Mesenchymal stem cell (in vitro differentiated cells and primary cell): ENCODE data around the gene EFS. TPM values are rescaled to one million over a fixed set of nuclear protein-coding genes. Genes with fewer than 3 reads are reported as not detected.

Experiments used
- DNase-seq: peaks from one replicate; pipeline ENCODE4 v3.0.0-alpha.2; 2013
- H2AFZ ChIP-seq: one replicate; pipeline ENCODE4 v1.6.1; 2013; ENCODE audit warnings: low read depth, mild to moderate bottlenecking, control low read depth, inconsistent platforms, low read length, moderate library complexity
- H2AK5ac ChIP-seq: 2 replicates; pipeline ENCODE4 v1.6.1; 2013; ENCODE audit warnings: low read length, moderate library complexity, mild to moderate bottlenecking, inconsistent platforms; ENCODE audit not compliant: severe bottlenecking
- H2BK120ac ChIP-seq: one replicate; pipeline ENCODE4 v1.6.1; 2013; ENCODE audit warnings: low read depth, mild to moderate bottlenecking, inconsistent platforms, low read length, moderate library complexity
- H2BK12ac ChIP-seq, 2 experiments: one replicate each; pipeline ENCODE4 v1.6.1; 2013; ENCODE audit warnings: inconsistent platforms in 2 of 2, low read length in 2 of 2, mild to moderate bottlenecking in 2 of 2, moderate library complexity in 2 of 2, control low read depth in 1 of 2
- H2BK15ac ChIP-seq: one replicate; pipeline ENCODE4 v1.6.1; 2013; ENCODE audit warnings: mild to moderate bottlenecking, low read depth, inconsistent platforms; ENCODE audit not compliant: poor library complexity, severe bottlenecking
- H2BK5ac ChIP-seq: 2 replicates; pipeline ENCODE4 v1.6.1; 2013; ENCODE audit warnings: low read depth, mild to moderate bottlenecking, low read length, control low read depth, inconsistent platforms; ENCODE audit not compliant: poor library complexity, severe bottlenecking
- H3K14ac ChIP-seq, 2 experiments: one replicate each; pipeline ENCODE4 v1.6.1; 2013; ENCODE audit warnings: inconsistent platforms in 2 of 2, low read length in 2 of 2, control low read depth in 1 of 2, mild to moderate bottlenecking in 1 of 2, moderate library complexity in 1 of 2
- H3K18ac ChIP-seq, 2 experiments: one replicate each; pipeline ENCODE4 v1.6.1; 2013; ENCODE audit warnings: inconsistent platforms in 2 of 2, low read length in 2 of 2, control low read depth in 1 of 2, low read depth in 1 of 2, mild to moderate bottlenecking in 1 of 2
- H3K23ac ChIP-seq, 2 experiments: one replicate each; pipeline ENCODE4 v1.6.1; 2013; ENCODE audit warnings: inconsistent platforms in 2 of 2, low read length in 2 of 2, mild to moderate bottlenecking in 2 of 2, moderate library complexity in 2 of 2, control low read depth in 1 of 2
- H3K27ac ChIP-seq: 2 replicates; pipeline ENCODE4 v1.5.1; 2013; ENCODE audit warnings: mild to moderate bottlenecking, moderate library complexity, low read length, control low read depth, inconsistent platforms; ENCODE audit not compliant: poor library complexity, severe bottlenecking
- H3K27me3 ChIP-seq, 2 experiments: 2 replicates each; pipeline versions ENCODE4 v1.6.1 to v1.7.0; 2013; ENCODE audit warnings: low read length in 2 of 2, mild to moderate bottlenecking in 2 of 2, moderate library complexity in 2 of 2, control low read depth in 1 of 2, inconsistent platforms in 1 of 2; ENCODE audit not compliant: control insufficient read depth in 1 of 2, insufficient read depth in 1 of 2
- H3K36me3 ChIP-seq, 2 experiments: 2 replicates each; pipeline versions ENCODE4 v1.6.1 to v1.7.0; 2013; ENCODE audit warnings: low read length in 2 of 2, control low read depth in 1 of 2, inconsistent platforms in 1 of 2, low read depth in 1 of 2, mild to moderate bottlenecking in 1 of 2; ENCODE audit not compliant: insufficient read depth in 2 of 2, control insufficient read depth in 1 of 2
- H3K4ac ChIP-seq, 2 experiments: one replicate each; pipeline ENCODE4 v1.6.1; 2013; ENCODE audit warnings: inconsistent platforms in 2 of 2, low read length in 2 of 2, mild to moderate bottlenecking in 2 of 2, moderate library complexity in 2 of 2, control low read depth in 1 of 2, low read depth in 1 of 2
- H3K4me1 ChIP-seq: 2 replicates; pipeline ENCODE4 v1.6.1; 2013; ENCODE audit warnings: low read depth, low read length, control low read depth; ENCODE audit not compliant: control insufficient read depth, insufficient read depth
- H3K4me2 ChIP-seq: 2 replicates; pipeline ENCODE4 v1.6.1; 2013; ENCODE audit warnings: low read length, mild to moderate bottlenecking, inconsistent platforms; ENCODE audit not compliant: poor library complexity, severe bottlenecking
- H3K4me3 ChIP-seq, 2 experiments: 2 replicates each; pipeline versions ENCODE4 v1.5.1 to v1.7.0; 2013; ENCODE audit warnings: low read length in 2 of 2, mild to moderate bottlenecking in 2 of 2, control low read depth in 1 of 2, low read depth in 1 of 2; ENCODE audit not compliant: insufficient read depth in 1 of 2
- H3K79me1 ChIP-seq: replicated peaks from 2 replicates; pipeline ENCODE4 v1.6.1; 2013; ENCODE audit warnings: mild to moderate bottlenecking, control low read depth, low read length, inconsistent platforms; ENCODE audit not compliant: poor library complexity, severe bottlenecking
- H3K9ac ChIP-seq: 2 replicates; pipeline ENCODE4 v1.7.0; 2013; ENCODE audit warnings: mild to moderate bottlenecking, low read length, moderate library complexity
- H3K9me3 ChIP-seq: 2 replicates; pipeline ENCODE4 v1.7.0; 2013; ENCODE audit warnings: mild to moderate bottlenecking, low read length; ENCODE audit not compliant: control insufficient read depth
- H4K8ac ChIP-seq: one replicate; pipeline ENCODE4 v1.6.1; 2013; ENCODE audit warnings: inconsistent platforms, mild to moderate bottlenecking, low read length, moderate library complexity
- H4K91ac ChIP-seq: one replicate; pipeline ENCODE4 v1.6.1; 2013; ENCODE audit warnings: mild to moderate bottlenecking, low read length, inconsistent platforms
- WGBS: methylation state at CpG from one replicate; pipeline ENCODE4 v1.1.7; 2013; ENCODE audit warnings: mixed read lengths; 5-methylcytosine and 5-hydroxymethylcytosine counted together
- polyA plus RNA-seq, 2 experiments: library from polyadenylated mRNA; stranded (reverse); fragments of 200-250 nt; gene quantifications; one replicate each; pipeline ENCODE4 v1.2.3, GENCODE V29; 2013

The EFS gene
- 14.1 TPM for polyA plus RNA-seq (2013, experiment 1 of 2)
- polyA plus RNA-seq (2013, experiment 2 of 2): 13.7 TPM

- Histone ChIP-seq H2AFZ (peak within 1 kb of the TSS; percentile 66), H3K4me3 (peak within 1 kb of the TSS; percentile 65 to 66), H2BK15ac (peak within 1 kb of the TSS; percentile 91), H2BK12ac (peak within 1 kb of the TSS in 1 of 2 experiments; percentile 75), H3K27me3 (peaks cover 22 to 49% of the 10 kb centered on the region in 2 experiments), H3K36me3 (peaks cover 0 to 6% of the 10 kb centered on the region in 2 experiments), H2AK5ac (no peak within 1 kb of the TSS), H3K79me1 (peaks cover 19% of the 10 kb centered on the region), H3K23ac (peak within 1 kb of the TSS in 1 of 2 experiments; percentile 32), H4K8ac (peak within 1 kb of the TSS; percentile 39), H4K91ac (peak within 1 kb of the TSS; percentile 47), H3K27ac (peak within 1 kb of the TSS; percentile 18), H2BK5ac (peak within 1 kb of the TSS; percentile 20), H2BK120ac (peak within 1 kb of the TSS; percentile 74), H3K9me3 (no peaks in the 10 kb centered on the region), H3K4me1 (peaks cover 21% of the 10 kb centered on the region), H3K18ac (peak within 1 kb of the TSS; percentile 54 to 98), H3K9ac (peak within 1 kb of the TSS; percentile 92), H3K4me2 (peak within 1 kb of the TSS; percentile 93), H3K14ac (peak within 1 kb of the TSS; percentile 81 to 83), H3K4ac (peak within 1 kb of the TSS; percentile 69 to 93)
- 1% methylated on average over 46 of the region's 74 CpGs for WGBS
- DNase-seq: peak; percentile 52
These were observed at the start of gene EFS for GRCh38 chr14:23365036-23365731. TSS of gene EFS (minus strand) at chr14:23365172. CDS start at chr14:23365025, 147 bp downstream.

- Histone ChIP-seq H4K8ac (no peak overlapping the region), H3K36me3 (no peaks in the 10 kb centered on the region), H3K23ac (no peak overlapping the region), H3K27ac (no peak overlapping the region), H2BK12ac (no peak overlapping the region), H3K18ac (no peak overlapping the region), H2AK5ac (no peak overlapping the region), H3K4ac (no peak overlapping the region), H2BK120ac (no peak overlapping the region), H2BK15ac (no peak overlapping the region), H3K9me3 (no peaks in the 10 kb centered on the region), H3K27me3 (peaks cover 46 to 65% of the 10 kb centered on the region in 2 experiments), H3K4me1 (no peaks in the 10 kb centered on the region), H3K4me2 (no peak overlapping the region), H3K4me3 (no peak overlapping the region), H2BK5ac (no peak overlapping the region), H3K9ac (no peak overlapping the region), H3K14ac (no peak overlapping the region), H4K91ac (no peak overlapping the region), H2AFZ (no peak overlapping the region), H3K79me1 (no peaks in the 10 kb centered on the region)
- DNase-seq: no peak
- WGBS: 86% methylated on average over 3 of the region's 3 CpGs
These were observed 49.3 kb upstream of the EFS start for GRCh38 chr14:23414254-23414653.

- Histone ChIP-seq H3K14ac (no peak overlapping the region), H3K36me3 (no peaks in the 10 kb centered on the region), H3K23ac (no peak overlapping the region), H3K4me2 (no peak overlapping the region), H3K9ac (no peak overlapping the region), H3K9me3 (no peaks in the 10 kb centered on the region), H3K27me3 (peaks cover 44 to 65% of the 10 kb centered on the region in 2 experiments), H3K18ac (no peak overlapping the region), H4K91ac (no peak overlapping the region), H3K4me1 (no peaks in the 10 kb centered on the region), H4K8ac (peak overlapping the region; percentile 4), H2AFZ (no peak overlapping the region), H2AK5ac (no peak overlapping the region), H3K4ac (no peak overlapping the region), H3K79me1 (no peaks in the 10 kb centered on the region), H2BK15ac (no peak overlapping the region), H3K4me3 (no peak overlapping the region), H3K27ac (no peak overlapping the region), H2BK5ac (no peak overlapping the region), H2BK12ac (no peak overlapping the region), H2BK120ac (no peak overlapping the region)
- WGBS: 85% methylated on average over 13 of the region's 16 CpGs
- no peak for DNase-seq
These were observed 48.7 kb upstream of the EFS start for GRCh38 chr14:23413681-23414080.

GRCh38 chr14:23411563-23412525 lies 46.9 kb upstream of the EFS start:
- Histone ChIP-seq H3K18ac (no peak overlapping the region), H3K36me3 (no peaks in the 10 kb centered on the region), H3K4ac (no peak overlapping the region), H2AFZ (no peak overlapping the region), H2BK5ac (no peak overlapping the region), H4K8ac (no peak overlapping the region), H4K91ac (no peak overlapping the region), H2AK5ac (no peak overlapping the region), H3K79me1 (no peaks in the 10 kb centered on the region), H3K23ac (no peak overlapping the region), H3K4me3 (no peak overlapping the region), H2BK12ac (no peak overlapping the region), H3K27ac (no peak overlapping the region), H3K14ac (peak overlapping the region in 1 of 2 experiments; percentile 23), H3K27me3 (peaks cover 50 to 70% of the 10 kb centered on the region in 2 experiments), H2BK120ac (no peak overlapping the region), H2BK15ac (no peak overlapping the region), H3K4me1 (no peaks in the 10 kb centered on the region), H3K4me2 (no peak overlapping the region), H3K9me3 (no peaks in the 10 kb centered on the region), H3K9ac (no peak overlapping the region)
- no peak for DNase-seq
- 76% methylated on average over 13 of the region's 14 CpGs for WGBS
